GM12891 (cell line): ENCODE measurements around the gene COL6A3.

Experiments used
- POLR2A ChIP-seq: IDR thresholded peaks from 2 replicates; pipeline ENCODE4 v1.6.1; 2011; ENCODE audit warnings: low read depth, low read length, control low read depth
- POLR2AphosphoS5 ChIP-seq: IDR thresholded peaks from 2 replicates; pipeline ENCODE4 v1.6.1; 2011; ENCODE audit warnings: low read depth, low read length, control low read depth
- SPI1 ChIP-seq: IDR thresholded peaks from 2 replicates; pipeline ENCODE4 v1.6.1; 2011; ENCODE audit warnings: low read depth, low read length, control low read depth
- TAF1 ChIP-seq: IDR thresholded peaks from 2 replicates; pipeline ENCODE4 v1.6.1; 2011; ENCODE audit warnings: low read depth, low read length, control low read depth

DNA sequence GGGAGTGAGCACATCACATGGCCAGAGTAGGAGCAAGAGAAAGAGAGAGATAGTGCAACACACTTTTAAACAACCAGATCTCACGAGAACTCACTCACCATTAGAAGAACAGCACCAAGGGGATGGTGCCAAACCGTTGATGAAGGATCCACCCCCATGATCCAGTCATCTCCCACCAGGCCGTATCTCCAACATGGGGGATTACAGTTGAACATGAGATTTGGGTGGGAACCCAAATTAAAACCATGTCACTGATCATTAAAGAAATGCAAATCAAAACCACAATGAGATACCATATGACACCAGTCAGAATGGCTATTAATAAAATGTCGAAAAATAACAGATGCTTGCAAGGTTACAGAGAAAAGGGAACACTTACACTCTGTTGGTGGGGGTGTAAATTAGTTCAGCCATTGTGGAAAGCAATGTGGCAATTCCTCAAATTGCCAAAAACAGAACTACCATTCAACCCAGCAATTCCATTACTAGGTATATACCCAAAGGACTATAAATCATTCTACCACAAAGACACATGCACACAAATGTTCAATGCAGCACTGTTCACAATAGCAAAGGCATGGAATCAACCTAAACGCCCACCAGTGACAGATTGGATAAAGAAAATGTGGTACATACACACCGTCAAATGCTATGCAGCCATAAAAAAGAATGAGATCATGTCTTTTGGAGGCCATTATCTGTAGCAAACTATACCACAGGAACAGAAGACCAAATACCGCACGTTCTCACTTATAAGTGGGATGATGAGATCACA is 137.1 kb downstream of the COL6A3 start:
- TF ChIP-seq SPI1 = no peak
- TF ChIP-seq POLR2AphosphoS5 = no peak
- no peak for TF ChIP-seq POLR2A
- TF ChIP-seq TAF1 = no peak
